AML-193 (cell line): ENCODE results near the gene COPS2.

Experiments used
- DNase-seq, 2 experiments: peaks; one replicate each; lab custom pipeline; 2025; lab: John Stamatoyannopoulos, UW

The COPS2 gene

DNA sequence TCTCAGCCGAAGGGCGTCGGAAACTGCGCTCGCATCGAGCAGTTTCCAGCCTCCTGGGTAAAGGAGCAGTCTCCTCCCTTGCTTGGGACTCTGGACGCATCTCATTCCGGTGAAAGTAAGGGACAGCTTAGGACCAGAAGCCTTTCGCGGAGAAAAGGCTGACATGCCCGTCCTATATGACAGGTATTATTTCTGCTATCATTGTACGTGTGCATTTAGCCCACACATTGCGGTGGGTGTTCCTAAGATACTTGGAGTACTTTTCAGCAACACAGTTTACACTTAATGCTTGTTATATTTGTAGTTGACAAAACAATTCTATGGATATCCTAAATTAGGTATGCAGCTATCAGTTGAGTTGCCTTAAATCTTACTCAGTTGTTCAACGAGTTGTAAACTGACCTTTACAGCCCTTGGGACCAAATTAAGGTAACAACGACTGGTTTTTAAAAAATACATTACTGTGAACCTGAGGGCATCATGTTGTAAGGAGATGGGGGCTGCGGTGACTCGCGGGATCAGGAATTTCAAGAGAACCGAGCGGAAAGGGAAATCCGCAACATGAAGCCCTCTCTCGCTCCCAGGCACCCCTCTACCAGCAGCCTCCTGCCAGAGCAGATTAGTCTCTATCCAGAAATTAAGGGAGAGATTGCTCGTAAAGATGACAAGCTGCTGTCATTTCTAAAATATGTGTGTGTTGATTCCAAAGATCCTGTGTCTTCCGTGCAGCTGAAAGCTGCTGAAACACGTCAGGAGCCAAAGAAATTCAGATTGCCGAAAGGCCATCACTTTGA lies 632 bp upstream of the COPS2 start:
- DNase-seq: no peak

DNA sequence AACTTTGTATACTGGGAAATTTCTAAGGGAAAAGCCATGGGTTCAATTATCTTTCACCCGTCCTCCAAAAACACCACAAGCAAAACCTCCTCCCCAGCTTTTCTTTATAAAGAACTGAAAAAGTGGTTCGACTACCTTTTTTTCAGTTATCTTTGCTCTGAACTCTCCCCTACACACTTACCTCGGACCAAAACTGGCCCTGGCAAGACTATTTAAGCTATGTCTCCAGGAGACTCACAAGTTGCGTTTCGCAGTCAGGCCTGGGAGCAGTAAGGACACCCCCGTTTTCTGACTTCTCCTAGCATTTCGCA lies 645 bp downstream of the COPS2 start:
- no peak for DNase-seq

DNA sequence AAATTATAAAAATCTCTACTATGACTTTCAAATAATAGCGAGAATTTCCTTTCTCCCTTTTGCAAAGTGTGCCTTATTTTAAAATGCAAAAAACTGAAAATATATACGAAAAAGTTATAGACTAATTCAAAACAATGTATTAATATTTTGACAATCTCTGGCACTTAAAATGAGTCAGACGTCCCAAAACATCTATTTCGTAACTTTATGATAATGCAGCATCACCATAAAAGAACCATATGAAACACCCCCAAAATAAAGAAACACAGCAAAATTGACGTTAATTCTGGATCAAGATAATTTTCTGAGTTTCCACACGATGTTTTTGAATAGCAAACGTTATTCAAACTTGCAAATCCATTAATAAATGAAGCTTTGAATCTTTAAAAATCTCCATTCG lies 1.0 kb downstream of the COPS2 start:
- DNase-seq: no peak

DNA sequence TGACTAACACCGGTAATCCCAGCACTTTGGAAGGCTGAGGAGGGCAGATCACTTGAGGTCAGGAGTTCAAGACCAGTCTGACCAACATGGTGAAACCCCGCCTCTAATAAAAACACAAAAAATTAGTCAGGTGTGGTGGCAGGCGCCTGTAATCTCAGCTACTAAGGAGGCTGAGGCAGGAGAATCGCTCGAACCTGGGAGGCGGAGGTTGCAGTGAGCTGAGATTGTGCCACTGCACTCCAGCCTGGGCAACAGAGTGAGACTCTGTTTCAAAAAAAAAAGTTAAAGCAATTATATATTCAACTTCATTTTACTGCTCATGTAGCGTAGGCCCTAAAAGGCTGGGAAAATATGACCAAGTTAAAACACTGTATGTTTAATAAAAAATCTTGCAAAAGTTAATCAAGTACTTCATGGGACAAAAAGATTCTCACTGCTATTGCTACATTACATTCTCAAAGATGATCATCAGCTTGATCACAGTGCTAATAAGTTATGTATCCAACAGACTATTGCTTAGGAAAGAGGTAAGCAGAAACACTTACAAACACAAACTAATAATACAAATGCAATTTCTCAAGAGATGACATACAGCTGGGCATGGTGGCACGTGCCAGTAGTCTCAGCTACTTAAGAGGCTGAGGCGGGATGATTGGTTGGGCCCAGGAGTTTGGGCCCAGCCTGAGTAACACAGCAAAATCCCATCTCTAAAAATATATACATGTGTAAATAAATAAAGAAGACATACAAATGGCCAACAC lies 2.7 kb downstream of the COPS2 start:
- DNase-seq: no peak

DNA sequence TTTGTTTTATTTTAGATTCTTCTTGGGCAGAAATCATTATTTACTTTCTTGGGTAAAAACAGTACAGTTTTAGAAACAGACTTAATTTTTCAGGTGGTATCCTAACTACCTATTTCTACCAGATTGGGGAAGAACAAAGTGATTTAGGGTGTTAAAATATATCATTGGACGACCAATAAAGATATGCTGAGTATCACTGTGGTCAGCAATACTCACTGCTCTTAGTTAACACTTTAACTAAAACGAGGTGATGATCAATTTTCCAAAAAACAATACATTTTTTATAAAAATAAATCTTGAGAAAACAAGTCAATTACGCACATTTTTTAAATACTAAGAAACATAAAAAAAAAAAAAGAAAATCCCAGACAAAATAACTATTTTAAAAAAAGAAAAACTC lies 3.6 kb downstream of the COPS2 start:
- no peak for DNase-seq

DNA sequence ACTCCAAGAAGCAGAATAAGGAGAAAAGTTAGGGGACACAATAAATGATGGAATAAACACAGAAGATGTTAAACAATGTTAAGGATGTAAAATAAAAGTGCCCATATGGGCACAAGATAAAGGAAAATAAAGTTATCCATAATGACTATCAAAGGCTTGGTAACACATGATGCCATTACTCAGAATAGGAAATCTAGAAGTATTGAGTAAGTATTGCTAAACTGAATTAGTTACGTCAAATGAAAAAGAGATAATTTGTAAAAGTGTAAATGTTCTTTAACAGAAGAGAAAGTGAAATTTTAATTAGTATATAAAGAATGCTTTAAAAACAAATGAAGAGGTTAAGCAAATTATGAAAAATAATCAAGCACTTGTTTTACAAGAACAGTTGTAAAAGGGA lies 6.7 kb downstream of the COPS2 start:
- no peak for DNase-seq

DNA sequence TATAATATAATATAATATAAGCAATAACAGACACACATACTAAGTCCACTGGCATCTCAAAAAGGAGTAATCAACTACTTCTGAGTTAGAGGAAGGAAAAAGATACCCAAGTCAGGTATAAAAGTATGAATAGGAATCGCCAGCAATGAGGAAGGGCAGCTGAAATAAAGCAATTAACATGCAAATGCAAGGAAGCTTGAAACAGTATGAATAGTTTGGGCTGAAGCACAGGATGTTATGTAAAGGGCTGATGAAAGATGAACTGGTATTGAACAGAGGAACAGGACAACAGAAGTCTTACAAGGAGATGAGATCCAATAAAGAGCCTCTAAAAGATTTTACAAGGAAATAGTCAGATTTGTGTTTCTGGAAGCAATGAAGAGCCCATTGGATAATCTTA lies 7.1 kb downstream of the COPS2 start:
- peak; percentile 10 to 19 for DNase-seq

DNA sequence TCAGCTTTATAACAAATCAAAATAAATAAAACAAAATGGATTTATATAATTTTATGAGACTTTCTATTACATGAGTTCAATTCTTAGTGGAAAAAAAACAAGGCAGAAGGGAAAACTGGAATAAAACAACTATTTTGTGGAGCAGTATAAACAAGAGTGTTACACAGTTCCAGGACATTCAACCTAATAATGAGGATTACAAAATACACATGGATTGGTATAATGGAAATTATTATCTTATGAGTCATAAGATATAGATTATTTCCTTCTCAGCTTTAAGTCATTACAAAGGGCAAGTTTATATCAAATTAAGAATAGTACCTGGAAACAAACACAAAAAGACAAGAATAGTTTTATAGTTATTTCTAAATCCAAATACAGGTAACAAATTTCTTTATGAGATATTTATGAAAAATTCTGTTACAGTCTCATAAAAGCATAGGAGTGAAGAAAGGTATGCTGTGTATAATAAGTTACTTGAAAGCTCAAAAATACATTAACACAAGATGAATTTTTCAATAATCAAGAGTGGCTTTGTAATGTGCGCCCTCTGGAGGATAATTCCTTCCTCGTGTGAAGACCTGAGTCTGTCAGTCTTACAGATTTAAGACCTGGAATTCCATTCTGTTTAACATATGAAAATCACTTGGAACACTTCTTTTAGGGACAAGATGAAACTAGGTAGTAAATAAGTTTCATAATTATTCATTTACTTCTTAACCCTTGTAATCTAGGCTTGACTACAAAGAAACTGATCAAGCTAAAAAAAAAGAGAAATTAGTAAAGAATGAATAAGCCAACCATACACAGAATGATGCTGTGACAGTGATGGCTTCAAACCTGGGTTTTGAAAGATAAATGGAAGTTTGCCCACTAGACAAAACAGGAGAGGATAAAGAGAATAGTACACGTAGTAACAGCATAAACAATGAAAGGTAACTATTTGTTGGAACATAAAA lies 9.5 kb downstream of the COPS2 start:
- DNase-seq: peak; percentile 39 to 44

DNA sequence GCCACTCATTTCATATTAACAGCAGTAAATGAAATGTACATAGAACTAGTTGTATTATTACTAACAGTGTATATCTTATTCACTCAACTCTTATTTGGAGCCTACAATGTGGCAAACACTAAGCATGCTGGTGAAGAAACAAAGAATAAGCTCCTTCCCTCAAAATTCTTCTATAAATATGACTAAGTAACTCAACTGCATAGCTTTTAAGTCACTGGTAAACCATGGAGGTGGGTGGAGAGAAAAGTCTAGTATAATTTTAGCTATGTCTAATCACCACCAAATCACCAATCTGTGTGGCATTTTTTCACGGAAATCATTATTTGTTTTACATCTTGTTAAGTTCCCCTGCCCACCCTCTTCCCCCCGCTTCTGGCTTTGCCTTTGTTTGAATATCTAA lies 17.5 kb downstream of the COPS2 start:
- no peak for DNase-seq

DNA sequence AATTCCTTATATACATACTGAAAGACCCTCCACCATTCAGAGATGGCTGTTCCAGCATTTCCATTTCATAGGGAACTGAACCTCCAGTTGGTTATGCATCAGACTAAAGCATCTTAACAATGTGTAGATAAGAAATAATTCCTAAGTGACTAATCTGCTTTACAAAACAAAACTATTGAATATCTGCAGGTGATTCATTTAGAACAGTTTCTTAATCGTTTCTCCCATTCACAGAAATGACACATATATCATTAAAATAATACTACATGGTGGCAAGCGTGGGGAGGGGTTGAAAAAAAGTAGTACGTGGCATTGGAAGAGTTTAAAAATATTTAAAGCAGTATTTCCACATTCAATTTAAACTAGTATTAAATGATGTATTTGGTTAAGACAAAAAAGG lies 19.5 kb downstream of the COPS2 start:
- DNase-seq: no peak

DNA sequence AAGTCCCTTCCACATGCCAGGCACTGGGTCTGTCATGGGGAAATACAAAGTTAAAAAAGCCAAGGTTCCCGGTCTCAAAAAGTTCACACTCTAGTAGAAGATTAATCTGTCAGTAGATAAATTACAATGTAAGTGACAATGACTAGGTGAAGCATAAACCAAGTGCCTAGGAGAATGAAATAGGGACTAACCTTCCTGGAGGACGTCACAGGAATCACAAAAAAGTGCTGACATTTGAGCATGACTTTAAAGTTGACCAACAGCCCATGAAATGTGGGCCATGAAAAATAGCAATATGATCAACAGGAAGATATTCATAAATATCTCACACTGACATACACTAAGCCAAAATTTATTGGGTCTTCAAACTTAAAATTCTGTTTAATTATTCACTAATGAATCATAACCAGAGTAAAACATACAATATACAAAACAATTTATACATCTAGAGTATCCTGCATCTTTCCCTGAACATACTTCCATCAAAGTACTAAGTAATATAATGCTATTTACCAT lies 20.0 kb downstream of the COPS2 start:
- DNase-seq: no peak

DNA sequence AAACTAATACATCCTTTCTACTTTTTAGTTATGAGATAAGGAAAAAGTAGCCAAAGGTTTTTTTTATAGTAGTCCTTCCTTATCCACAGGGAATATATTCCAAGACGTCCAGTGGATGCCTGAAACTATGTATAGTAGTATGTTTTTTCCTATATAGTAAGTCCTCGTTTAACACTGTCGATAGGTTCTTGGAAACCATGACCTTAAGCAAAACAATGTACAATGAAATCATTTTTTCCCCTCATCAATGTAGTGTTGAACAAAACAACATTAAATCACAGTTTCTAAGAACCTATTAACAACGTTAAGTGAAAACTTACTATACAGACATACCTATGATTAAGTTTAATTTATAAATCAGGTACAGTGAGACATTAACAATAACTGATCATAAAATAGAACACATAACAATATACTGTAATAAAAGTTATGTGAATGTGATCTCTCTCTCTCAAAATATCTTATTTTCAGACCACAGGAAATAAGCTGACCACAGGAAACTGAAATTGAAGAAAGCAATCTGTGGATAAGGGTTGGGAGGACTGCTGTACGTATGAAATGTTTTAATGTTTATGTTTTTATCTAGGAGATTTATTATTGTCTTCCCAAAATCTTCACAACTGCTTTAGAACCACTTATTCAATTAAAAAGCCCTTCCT lies 20.6 kb downstream of the COPS2 start:
- no peak for DNase-seq

DNA sequence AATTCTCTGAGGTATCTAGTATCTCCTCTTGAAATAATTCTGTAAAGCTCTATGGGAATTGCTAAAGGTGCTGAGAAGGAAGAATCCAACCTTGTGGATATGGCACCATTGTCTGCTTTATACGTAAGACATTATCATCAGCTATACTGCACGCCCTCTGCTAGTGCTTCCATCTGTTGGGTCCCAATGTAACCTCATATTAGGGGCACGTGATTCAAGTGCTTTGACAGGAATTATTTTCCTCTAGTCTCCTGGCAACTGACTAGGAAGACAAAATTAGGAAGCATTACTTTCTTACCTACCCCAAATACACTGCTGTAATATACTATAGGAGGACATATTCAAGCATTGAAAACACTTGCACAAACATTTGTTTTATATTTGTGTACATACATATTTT lies 24.0 kb downstream of the COPS2 start:
- no peak for DNase-seq

DNA sequence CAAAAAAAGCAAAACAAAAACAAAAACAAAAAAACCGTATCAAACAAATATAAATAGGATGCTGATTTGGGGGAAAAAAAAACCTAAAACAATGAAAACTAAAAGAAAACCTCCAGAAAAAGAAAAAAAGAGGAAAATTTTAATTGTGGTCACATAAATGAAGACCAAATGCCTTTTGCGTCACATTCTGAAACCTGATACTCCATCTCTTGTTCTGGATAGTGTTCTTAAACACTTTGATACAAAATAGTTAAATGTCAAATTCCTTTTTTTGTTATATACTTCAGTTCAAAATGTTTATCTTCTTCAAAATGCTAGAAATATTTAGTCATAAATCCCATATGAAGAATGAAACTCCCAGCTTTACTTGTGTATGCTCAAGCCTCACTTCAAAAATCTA lies 31.0 kb downstream of the COPS2 start:
- no peak for DNase-seq

DNA sequence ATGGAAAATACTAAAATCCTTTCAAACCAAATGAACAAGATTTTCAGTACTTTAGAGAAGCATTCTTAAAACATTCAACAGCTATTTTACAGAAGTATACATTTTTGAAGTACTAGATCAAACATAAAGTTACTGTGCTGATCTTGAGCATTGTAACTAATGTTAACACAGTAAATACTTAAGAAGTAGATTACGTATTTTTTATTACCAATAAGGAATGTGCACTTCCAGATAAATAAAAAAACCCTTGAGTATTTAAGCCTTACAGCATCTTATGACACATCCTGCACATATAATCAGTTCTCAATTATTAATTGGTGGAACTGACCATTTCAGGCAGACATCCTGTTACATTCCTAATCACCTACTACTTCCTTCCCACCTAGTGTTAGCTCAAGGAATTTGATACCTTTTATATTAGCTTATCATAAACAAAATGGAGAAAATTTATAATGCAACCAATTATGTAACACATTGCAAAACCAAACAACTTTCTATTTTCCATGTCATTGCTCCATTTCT lies 32.8 kb downstream of the COPS2 start:
- DNase-seq: no peak

DNA sequence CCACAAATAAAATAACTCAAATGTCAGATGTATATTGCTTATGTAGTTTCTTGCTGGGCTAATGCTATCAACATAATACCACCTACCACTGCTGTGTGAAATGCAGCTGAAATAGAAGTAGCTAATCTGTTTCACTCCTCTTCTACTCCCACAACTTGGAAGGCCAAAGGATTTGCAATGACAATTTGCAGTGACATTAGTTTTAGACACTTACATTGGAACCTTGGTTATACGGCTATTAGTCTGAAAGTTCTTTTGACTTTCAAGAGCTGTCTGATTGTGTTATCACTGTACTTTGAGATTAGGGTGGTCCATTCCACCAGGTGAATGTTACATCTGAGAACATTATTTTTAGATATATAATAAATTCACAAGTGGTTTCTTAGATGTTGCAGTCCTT lies 33.5 kb downstream of the COPS2 start:
- DNase-seq: no peak

DNA sequence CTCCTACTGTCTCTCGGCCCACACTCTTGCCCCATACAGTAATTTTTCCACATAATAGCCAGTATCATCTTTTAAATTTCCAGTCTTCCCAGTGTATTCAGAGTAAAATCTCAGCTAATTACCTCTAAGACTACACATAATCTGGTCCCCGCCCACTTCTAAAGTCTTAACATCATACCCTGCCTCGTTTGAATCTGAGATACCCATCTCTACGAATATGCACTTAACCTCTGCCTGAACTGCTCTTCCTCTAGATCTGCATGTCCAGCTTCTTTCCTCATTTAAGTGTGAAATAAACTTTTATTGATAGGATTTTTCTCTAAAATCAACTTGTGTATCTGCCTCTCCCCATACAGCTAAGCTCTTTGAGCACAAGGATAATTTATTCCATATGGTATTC lies 34.6 kb downstream of the COPS2 start:
- no peak for DNase-seq

DNA sequence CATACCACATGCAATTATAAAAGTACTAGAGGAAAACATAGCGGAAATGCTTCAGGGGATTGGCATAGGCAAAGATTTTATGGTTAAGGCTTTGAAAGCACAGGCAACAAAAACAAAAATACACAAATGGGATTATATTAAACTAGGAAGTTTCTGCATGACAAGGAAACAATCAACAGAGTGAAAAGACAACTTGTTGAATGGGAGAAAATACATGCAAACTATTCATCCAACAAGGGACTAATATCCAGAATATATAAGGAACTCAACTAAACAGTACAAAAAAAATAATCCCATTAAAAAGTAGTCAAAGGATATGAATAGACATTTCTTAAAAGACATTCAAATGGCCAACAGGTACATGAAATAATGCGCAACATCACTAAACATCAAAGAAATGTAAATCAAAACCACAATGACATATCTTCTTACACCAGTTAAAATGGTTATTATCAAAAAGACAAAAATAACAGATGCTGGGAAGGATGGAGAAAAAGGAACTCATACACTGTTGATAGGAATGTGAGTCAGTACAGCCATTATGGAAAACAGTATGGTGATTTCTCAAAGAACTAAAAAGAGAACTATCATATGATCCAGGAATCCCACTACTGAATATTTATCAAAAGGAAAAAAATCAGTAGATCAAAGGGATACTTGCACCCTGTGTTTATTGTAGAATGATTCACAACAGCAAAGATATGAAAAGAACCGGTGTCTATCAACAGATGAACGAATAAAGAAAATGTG lies 39.1 kb downstream of the COPS2 start:
- no peak for DNase-seq

DNA sequence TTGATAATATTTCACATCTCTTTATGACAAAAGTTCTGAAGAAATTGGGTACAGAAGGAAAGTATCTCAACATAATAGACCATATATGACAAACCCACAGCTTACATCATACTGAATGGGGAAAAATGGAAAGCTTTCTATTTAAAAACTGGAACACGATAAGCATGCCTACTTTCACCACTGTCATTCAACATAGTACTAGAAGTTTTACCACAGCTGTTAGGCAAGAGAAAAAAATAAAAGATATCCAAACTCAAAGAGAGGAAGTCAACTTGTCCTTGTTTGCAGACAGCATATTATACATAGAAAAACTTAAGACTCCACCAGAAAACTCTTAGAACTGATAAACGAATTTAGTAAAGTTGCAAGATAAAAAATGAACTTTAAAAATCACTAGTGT lies 40.3 kb downstream of the COPS2 start:
- no peak for DNase-seq

DNA sequence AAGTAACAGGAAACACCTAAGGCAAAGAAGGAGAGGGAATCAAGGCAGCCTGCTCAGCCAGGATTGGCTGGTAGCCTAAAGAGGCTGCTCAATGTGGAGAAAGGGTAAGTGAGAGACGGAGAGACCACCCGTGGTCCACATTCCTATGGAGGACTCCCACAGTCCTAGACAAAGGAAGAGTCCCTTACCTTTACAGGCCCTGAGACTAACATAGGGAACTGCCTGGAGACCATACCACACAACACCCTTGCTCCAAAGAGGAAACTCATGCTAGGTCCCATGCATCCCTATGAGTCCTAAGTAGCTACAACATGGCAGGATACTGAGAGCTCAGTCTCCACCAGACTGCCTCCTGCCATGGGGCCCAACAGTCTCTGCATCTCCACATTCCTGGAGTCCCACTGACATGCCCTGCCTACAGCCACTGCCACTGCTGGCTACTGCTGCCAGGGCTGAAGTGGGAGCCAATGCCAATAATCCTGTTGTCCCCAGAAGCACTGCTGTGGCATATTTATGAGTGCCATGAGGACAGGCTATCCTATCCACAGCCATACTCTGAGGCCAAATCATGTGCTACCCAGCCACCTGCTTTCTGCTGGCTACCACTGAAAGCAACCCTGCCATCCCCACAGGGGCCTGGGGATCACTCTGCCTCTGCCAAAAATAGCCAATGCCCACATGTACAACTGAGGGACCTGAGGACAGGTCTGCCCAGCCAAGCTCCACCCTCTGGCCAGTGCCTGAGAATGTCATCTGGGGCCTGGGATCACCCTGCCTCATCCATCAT lies 45.0 kb downstream of the COPS2 start:
- no peak for DNase-seq
